K562 (cell line): ENCODE results near the gene ARHGAP26. TPM values are rescaled to one million over a fixed set of nuclear protein-coding genes. Genes with fewer than 3 reads are reported as not detected.

Source experiments
- ATAC-seq: fragments of 200-7000 bp; cut with Tn5 transposase; 3 replicates; pipeline ENCODE4 v1.9.1; 2020; ENCODE audit warnings: moderate library complexity
- BruUV-seq: library from RNA; stranded (reverse); fragments of 400-500 nt; replicated peaks from 2 replicates; lab custom pipeline; 2021; lab: Mats Ljungman, UMichigan
- CTCF ChIA-PET: fragments of 300-600 bp; formaldehyde crosslinking; extraction: SDS; loops from one replicate; lab custom pipeline; 2021; ENCODE audit warnings: low intra/inter-chr PET ratio; lab: Yijun Ruan, JAX
- POLR2A ChIA-PET: fragments of 300-600, 350-650 bp; sonication (Branson Sonifier 250); formaldehyde crosslinking; extraction: SDS; loops from one replicate; lab custom pipeline; 2021; ENCODE audit warnings: antibody characterized with exemption, inconsistent platforms; lab: Yijun Ruan, JAX
- DNase-seq, 4 experiments: peaks; one replicate each; pipeline versions ENCODE4 v3.0.0 to v3.0.0-alpha.2; 2011 to 2018; ENCODE audit warnings: low spot score in 3 of 4, mixed read lengths in 3 of 4; ENCODE audit errors: extremely low read depth in 1 of 4
- FAIRE-seq: peaks from 2 replicates; lab custom pipeline; 2011; peaks lifted over from hg19 to GRCh38; lab: Jason Lieb, UNC
- H2AFZ ChIP-seq: 2 replicates; pipeline ENCODE4 v1.6.0; 2011; ENCODE audit warnings: low read depth, low read length, control low read depth, inconsistent platforms
- H3K27ac ChIP-seq: fragments of 200-600 bp; 3 replicates; pipeline ENCODE4 v1.8.0; 2011; ENCODE audit warnings: low read depth, mild to moderate bottlenecking, control low read depth, inconsistent platforms, low read length, moderate library complexity, mixed read lengths; ENCODE audit errors: extremely low read depth
- H3K27me3 ChIP-seq, 2 experiments: fragments of 300-600 bp in 1 of 2; 2 replicates in 1 of 2; 3 replicates in 1 of 2; pipeline versions ENCODE4 v1.6.0 to v1.8.0; 2011; ENCODE audit warnings: inconsistent platforms in 2 of 2, low read length in 2 of 2, mild to moderate bottlenecking in 1 of 2, mixed read lengths in 1 of 2, moderate library complexity in 1 of 2; ENCODE audit not compliant: control insufficient read depth in 2 of 2, insufficient read depth in 2 of 2
- H3K36me3 ChIP-seq: fragments of 300-600 bp; 3 replicates; pipeline ENCODE4 v1.8.0; 2011; ENCODE audit warnings: mild to moderate bottlenecking, low read length, inconsistent platforms; ENCODE audit not compliant: control insufficient read depth, insufficient read depth
- H3K4me1 ChIP-seq, 2 experiments: fragments of 200-600 bp in 1 of 2; replicated peaks in 1 of 2; 2 replicates in 1 of 2; 3 replicates in 1 of 2; pipeline versions ENCODE4 v1.5.1 to v1.8.0; 2011; ENCODE audit warnings: inconsistent platforms in 2 of 2, low read length in 2 of 2, mild to moderate bottlenecking in 1 of 2, mixed read lengths in 1 of 2, moderate library complexity in 1 of 2; ENCODE audit not compliant: control insufficient read depth in 2 of 2, insufficient read depth in 2 of 2
- H3K4me2 ChIP-seq: 2 replicates; pipeline ENCODE4 v1.6.1; 2011; ENCODE audit warnings: low read length, control low read depth, inconsistent platforms, mixed read lengths; ENCODE audit not compliant: insufficient read depth
- H3K4me3 ChIP-seq: fragments of 200-600 bp; sonication (generic), shearing (Covaris generic); 2 replicates; pipeline ENCODE4 v1.5.1; 2016; ENCODE audit warnings: control low read depth, inconsistent platforms
- H3K79me2 ChIP-seq: fragments of 200-600 bp; 3 replicates; pipeline ENCODE4 v1.8.0; 2011; ENCODE audit warnings: low read length, inconsistent platforms; ENCODE audit not compliant: control insufficient read depth, insufficient read depth
- H3K9ac ChIP-seq, 2 experiments: 2 replicates each; pipeline versions ENCODE4 v1.6.0 to v1.6.1; 2011; ENCODE audit warnings: low read depth in 2 of 2, low read length in 2 of 2, control low read depth in 1 of 2, inconsistent platforms in 1 of 2, mild to moderate bottlenecking in 1 of 2, mixed read lengths in 1 of 2; ENCODE audit not compliant: insufficient read depth in 1 of 2
- H3K9me1 ChIP-seq: one replicate; pipeline ENCODE4 v1.6.0; 2011; ENCODE audit warnings: inconsistent platforms, mild to moderate bottlenecking, low read length, moderate library complexity; ENCODE audit not compliant: control insufficient read depth, insufficient read depth
- H3K9me3 ChIP-seq: replicated peaks from 2 replicates; pipeline ENCODE4 v1.5.1; 2011; ENCODE audit warnings: low read depth, low read length, inconsistent platforms; ENCODE audit not compliant: control insufficient read depth, insufficient read depth
- H4K20me1 ChIP-seq: replicated peaks from 2 replicates; pipeline ENCODE4 v1.6.1; 2011; ENCODE audit warnings: low read length, inconsistent platforms, mixed read lengths; ENCODE audit not compliant: control insufficient read depth, insufficient read depth
- ATF1 ChIP-seq, 2 experiments: fragments of 450-650 bp in 1 of 2; IDR thresholded peaks; 2 replicates each; pipeline ENCODE4 v1.6.1; 2016; ENCODE audit warnings: missing compliant biosample characterization in 1 of 2, missing genetic modification characterization in 1 of 2
- FOXA1 ChIP-seq: fragments of 450-650 bp; IDR thresholded peaks from 2 replicates; pipeline ENCODE4 v1.6.1; 2016; ENCODE audit warnings: mild to moderate bottlenecking, borderline replicate concordance
- GATAD2A ChIP-seq: fragments of 450-650 bp; IDR thresholded peaks from 2 replicates; pipeline ENCODE4 v1.6.1; 2017
- NCOA1 ChIP-seq: fragments of 450-650 bp; IDR thresholded peaks from 2 replicates; pipeline ENCODE4 v1.6.1; 2016; ENCODE audit warnings: low read depth
- ZNF184 ChIP-seq: sonication (generic); formaldehyde crosslinking; IDR thresholded peaks from 2 replicates; pipeline ENCODE4 v1.5.0; 2020; ENCODE audit warnings: missing genetic modification reagents
- ZNF217 ChIP-seq: sonication (generic); formaldehyde crosslinking; IDR thresholded peaks from 2 replicates; pipeline ENCODE4 v1.8.0; 2022; ENCODE audit warnings: mild to moderate bottlenecking, missing genetic modification reagents
- ZNF436 ChIP-seq: fragments of 250-450, 450-650 bp; sonication (Bioruptor Pico); formaldehyde crosslinking; IDR thresholded peaks from 2 replicates; pipeline ENCODE4 v1.7.0; 2020; ENCODE audit warnings: mild to moderate bottlenecking
- WGBS: fragments of 100-300 bp; shearing (Covaris generic); methylation state at CpG from one replicate; pipeline ENCODE4 v1.1.6; 2016; ENCODE audit warnings: low coverage, mixed read lengths; ENCODE audit not compliant: insufficient coverage; ENCODE audit errors: missing lambda C conversion rate; 5-methylcytosine and 5-hydroxymethylcytosine counted together
- in situ Hi-C: fragments of 300-500 bp; cut with MboI; formaldehyde crosslinking; loops from 4 replicates; pipeline ENCODE4 v1.15.0; 2018; ENCODE audit warnings: inconsistent platforms, mixed read lengths
- intact Hi-C: fragments of 100-400 bp; cut with micrococcal nuclease; formaldehyde crosslinking; loops from 2 replicates; pipeline ENCODE4 v1.14.2; 2022
- polyA plus RNA-seq, 8 experiments: library from polyadenylated mRNA; depleted of rRNA in 4 of 8; stranded (reverse) in 5 of 8; unstranded in 3 of 8; fragments of >200 nt; fragmentation: Nextera tagmentation in 2 of 8; fragmentation: Illumina TruSeq in 1 of 8; extraction: Ambion mirVana in 2 of 8; extraction: Trizol in 1 of 8; gene quantifications; 2 replicates each; pipeline versions ENCODE4 v1.2.1 to v1.2.3, GENCODE V29; 2011 to 2014; ENCODE audit warnings: inconsistent platforms in 1 of 8, missing spikeins in 1 of 8
- total RNA-seq, 7 experiments: library from RNA; depleted of rRNA in 6 of 7; stranded (reverse); fragments of >200 nt in 6 of 7; fragmentation: Illumina TruSeq in 2 of 7; extraction: Trizol in 2 of 7; gene quantifications; 2 replicates each; pipeline versions ENCODE4 v1.2.1 to v1.2.3, GENCODE V29; 2011 to 2021; ENCODE audit warnings: low replicate concordance in 1 of 7
- TF ChIP-seq, protein P1 (sequence below), 2 experiments: fragments of 150-350 bp in 1 of 2; IDR thresholded peaks; 2 replicates each; pipeline ENCODE4 v1.6.1; 2012 to 2016; ENCODE audit warnings: low read depth in 2 of 2, low read length in 2 of 2, mild to moderate bottlenecking in 1 of 2, moderate library complexity in 1 of 2
- TF ChIP-seq, protein P2 (sequence below): sonication (generic); IDR thresholded peaks from 2 replicates; pipeline ENCODE4 v1.6.1; 2016

ARHGAP26 gene
- total and polyA plus RNA-seq, 9 of the 15 experiments (the other 6 are each of a cell fraction or from before 2014, with no cell fraction given): 0.13 to 1.1 (median 0.55) TPM

DNA sequence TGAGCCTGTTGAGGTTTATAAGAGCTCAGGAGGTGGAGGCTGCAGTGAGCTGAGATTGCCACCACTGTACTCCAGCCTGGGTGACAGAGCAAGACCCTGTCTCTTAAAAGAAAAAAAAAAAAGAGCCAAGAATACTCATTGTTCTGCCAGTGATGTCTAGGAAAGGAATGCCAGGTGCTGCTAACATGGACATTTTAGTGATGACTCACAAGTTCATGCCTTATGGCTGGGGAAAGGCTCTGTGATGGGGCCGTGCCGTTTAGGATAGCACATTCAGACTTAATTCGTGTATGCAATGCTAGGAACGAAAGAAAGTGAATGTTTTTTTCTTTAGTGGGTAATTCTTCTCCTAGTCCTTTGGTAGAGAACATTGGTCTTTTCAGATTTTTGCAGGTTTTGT is 134.2 kb downstream of the ARHGAP26 start:
- ATAC-seq (no peak), FAIRE-seq (no peak), DNase-seq (no peak)
- Histone ChIP-seq H3K27ac (no peak overlapping the region), H2AFZ (no peak overlapping the region), H3K9me3 (no peaks in the 10 kb centered on the region), H3K9ac (no peak overlapping the region), H3K9me1 (no peaks in the 10 kb centered on the region), H4K20me1 (no peaks in the 10 kb centered on the region), H3K4me2 (no peak overlapping the region), H3K36me3 (no peaks in the 10 kb centered on the region), H3K27me3 (peaks cover 0 to 4% of the 10 kb centered on the region in 2 experiments; a peak in 2 of 5 replicates), H3K79me2 (no peaks in the 10 kb centered on the region), H3K4me1 (no peaks in the 10 kb centered on the region), H3K4me3 (no peak overlapping the region)
- no TSS peak for BruUV-seq
- intact Hi-C loops (no loop called here), in situ Hi-C loops (no loop called here)
- ChIA-PET POLR2A (interaction anchor here (1.2 kb wide), 1 partner anchor 180 kb away, joined by 3 read pairs; no protein-coding TSS in a partner anchor), CTCF (interaction anchor here (0.6 kb wide), 1 partner anchor 1313 kb away, joined by 3 read pairs; no protein-coding TSS in a partner anchor)
- WGBS: 0% methylated on average over 4 of the region's 4 CpGs
- no peak for TF ChIP-seq NCOA1
- no peak for TF ChIP-seq ZNF436
- no peak for TF ChIP-seq ZNF217 (CRISPR knock-in tag)
- no peak for TF ChIP-seq ZNF184 (CRISPR knock-in tag)
- TF ChIP-seq GATAD2A: no peak
- TF ChIP-seq, protein P1, sequence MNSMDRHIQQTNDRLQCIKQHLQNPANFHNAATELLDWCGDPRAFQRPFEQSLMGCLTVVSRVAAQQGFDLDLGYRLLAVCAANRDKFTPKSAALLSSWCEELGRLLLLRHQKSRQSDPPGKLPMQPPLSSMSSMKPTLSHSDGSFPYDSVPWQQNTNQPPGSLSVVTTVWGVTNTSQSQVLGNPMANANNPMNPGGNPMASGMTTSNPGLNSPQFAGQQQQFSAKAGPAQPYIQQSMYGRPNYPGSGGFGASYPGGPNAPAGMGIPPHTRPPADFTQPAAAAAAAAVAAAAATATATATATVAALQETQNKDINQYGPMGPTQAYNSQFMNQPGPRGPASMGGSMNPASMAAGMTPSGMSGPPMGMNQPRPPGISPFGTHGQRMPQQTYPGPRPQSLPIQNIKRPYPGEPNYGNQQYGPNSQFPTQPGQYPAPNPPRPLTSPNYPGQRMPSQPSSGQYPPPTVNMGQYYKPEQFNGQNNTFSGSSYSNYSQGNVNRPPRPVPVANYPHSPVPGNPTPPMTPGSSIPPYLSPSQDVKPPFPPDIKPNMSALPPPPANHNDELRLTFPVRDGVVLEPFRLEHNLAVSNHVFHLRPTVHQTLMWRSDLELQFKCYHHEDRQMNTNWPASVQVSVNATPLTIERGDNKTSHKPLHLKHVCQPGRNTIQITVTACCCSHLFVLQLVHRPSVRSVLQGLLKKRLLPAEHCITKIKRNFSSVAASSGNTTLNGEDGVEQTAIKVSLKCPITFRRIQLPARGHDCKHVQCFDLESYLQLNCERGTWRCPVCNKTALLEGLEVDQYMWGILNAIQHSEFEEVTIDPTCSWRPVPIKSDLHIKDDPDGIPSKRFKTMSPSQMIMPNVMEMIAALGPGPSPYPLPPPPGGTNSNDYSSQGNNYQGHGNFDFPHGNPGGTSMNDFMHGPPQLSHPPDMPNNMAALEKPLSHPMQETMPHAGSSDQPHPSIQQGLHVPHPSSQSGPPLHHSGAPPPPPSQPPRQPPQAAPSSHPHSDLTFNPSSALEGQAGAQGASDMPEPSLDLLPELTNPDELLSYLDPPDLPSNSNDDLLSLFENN (IDR thresholded peaks at IDR 0.05; ENCODE audit: low read depth in 2 of 2, low read length in 2 of 2): no peak
- TF ChIP-seq ATF1 (CRISPR knock-in tag; IDR thresholded peaks at IDR 0.05): no peak
- TF ChIP-seq ATF1 (tag; IDR thresholded peaks at IDR 0.05): no peak
- TF ChIP-seq FOXA1: no peak
- TF ChIP-seq, protein P2, sequence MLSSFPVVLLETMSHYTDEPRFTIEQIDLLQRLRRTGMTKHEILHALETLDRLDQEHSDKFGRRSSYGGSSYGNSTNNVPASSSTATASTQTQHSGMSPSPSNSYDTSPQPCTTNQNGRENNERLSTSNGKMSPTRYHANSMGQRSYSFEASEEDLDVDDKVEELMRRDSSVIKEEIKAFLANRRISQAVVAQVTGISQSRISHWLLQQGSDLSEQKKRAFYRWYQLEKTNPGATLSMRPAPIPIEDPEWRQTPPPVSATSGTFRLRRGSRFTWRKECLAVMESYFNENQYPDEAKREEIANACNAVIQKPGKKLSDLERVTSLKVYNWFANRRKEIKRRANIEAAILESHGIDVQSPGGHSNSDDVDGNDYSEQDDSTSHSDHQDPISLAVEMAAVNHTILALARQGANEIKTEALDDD: no peak
- TF ChIP-seq, all 486 proteins: peak for 0
